HepG2 (cell line): ENCODE results near the gene MARCHF4. TPM values are rescaled to one million over a fixed set of nuclear protein-coding genes. Genes with fewer than 3 reads are reported as not detected.

ENCODE experiments used
- ATAC-seq: fragments of 200-7000 bp; cut with Tn5 transposase; 3 replicates; pipeline ENCODE4 v1.9.1; 2020; ENCODE audit warnings: mild to moderate bottlenecking, moderate library complexity
- BruUV-seq: library from RNA; stranded (reverse); fragments of 400-500 nt; replicated peaks from 2 replicates; lab custom pipeline; 2021; lab: Mats Ljungman, UMichigan
- CTCF ChIA-PET: fragments of 300-600 bp; formaldehyde crosslinking; extraction: SDS; loops from one replicate; lab custom pipeline; 2021; ENCODE audit warnings: low total read pairs, inconsistent platforms, low intra/inter-chr PET ratio; lab: Yijun Ruan, JAX
- POLR2A ChIA-PET: fragments of 350-600 bp; sonication (Branson Sonifier 250); formaldehyde crosslinking; loops from one replicate; lab custom pipeline; 2020; ENCODE audit warnings: antibody characterized with exemption, inconsistent platforms; lab: Yijun Ruan, JAX
- DNase-seq: peaks from one replicate; pipeline ENCODE4 v3.0.0-alpha.2; 2015; ENCODE audit warnings: low spot score
- FAIRE-seq: peaks from 3 replicates; lab custom pipeline; 2011; peaks lifted over from hg19 to GRCh38; lab: Jason Lieb, UNC
- H2AFZ ChIP-seq: one replicate; pipeline ENCODE4 v1.6.1; 2011; ENCODE audit warnings: low read length, inconsistent platforms
- H3K27ac ChIP-seq: fragments of 300-600 bp; 3 replicates; pipeline ENCODE4 v1.8.0; 2011; ENCODE audit warnings: mixed run types, mild to moderate bottlenecking, mixed read lengths, low read length, inconsistent platforms; ENCODE audit not compliant: insufficient read depth; ENCODE audit errors: extremely low read length
- H3K27me3 ChIP-seq, 2 experiments: fragments of 200-600 bp in 1 of 2; 2 replicates in 1 of 2; 3 replicates in 1 of 2; pipeline versions ENCODE4 v1.6.0 to v1.8.0; 2011; ENCODE audit warnings: low read length in 2 of 2, mild to moderate bottlenecking in 2 of 2, moderate library complexity in 2 of 2, inconsistent platforms in 1 of 2; ENCODE audit not compliant: insufficient read depth in 2 of 2, control insufficient read depth in 1 of 2
- H3K36me3 ChIP-seq, 2 experiments: fragments of 200-600 bp in 1 of 2; replicated peaks in 1 of 2; 2 replicates in 1 of 2; 3 replicates in 1 of 2; pipeline versions ENCODE4 v1.5.1 to v1.8.0; 2011; ENCODE audit warnings: low read length in 2 of 2, inconsistent platforms in 1 of 2; ENCODE audit not compliant: insufficient read depth in 2 of 2, control insufficient read depth in 1 of 2
- H3K4me1 ChIP-seq: 2 replicates; pipeline ENCODE4 v1.5.1; 2012; ENCODE audit warnings: low read length, inconsistent platforms; ENCODE audit not compliant: insufficient read depth
- H3K4me2 ChIP-seq: 2 replicates; pipeline ENCODE4 v1.6.0; 2011; ENCODE audit warnings: low read depth, low read length, inconsistent platforms
- H3K4me3 ChIP-seq, 3 experiments: fragments of 200-600 bp in 1 of 3; sonication (generic), shearing (Covaris generic) in 1 of 3; replicated peaks in 1 of 3; 2 replicates each; pipeline ENCODE4 v1.5.1; 2011 to 2016; ENCODE audit warnings: low read length in 3 of 3, inconsistent platforms in 2 of 3, low read depth in 2 of 3, mild to moderate bottlenecking in 2 of 3, control low read depth in 1 of 3, mixed read lengths in 1 of 3; ENCODE audit not compliant: insufficient read depth in 1 of 3
- H3K79me2 ChIP-seq: one replicate; pipeline ENCODE4 v1.6.1; 2011; ENCODE audit warnings: low read length, inconsistent platforms; ENCODE audit not compliant: insufficient read depth
- H3K9ac ChIP-seq: 2 replicates; pipeline ENCODE4 v1.6.0; 2011; ENCODE audit warnings: mild to moderate bottlenecking, low read depth, low read length, inconsistent platforms; ENCODE audit not compliant: insufficient read depth
- H3K9me3 ChIP-seq: 2 replicates; pipeline ENCODE4 v1.5.1; 2012; ENCODE audit warnings: mild to moderate bottlenecking, low read length
- H4K20me1 ChIP-seq: 2 replicates; pipeline ENCODE4 v1.6.0; 2011; ENCODE audit warnings: inconsistent platforms, mild to moderate bottlenecking, low read length, moderate library complexity; ENCODE audit not compliant: insufficient read depth
- HDAC6 ChIP-seq: fragments of 200-600 bp; sonication (generic); IDR thresholded peaks from 2 replicates; pipeline ENCODE4 v1.7.0; 2017; ENCODE audit warnings: mild to moderate bottlenecking, antibody characterized with exemption, low read length, low read depth
- MBD4 ChIP-seq: IDR thresholded peaks from 2 replicates; pipeline ENCODE4 v1.6.1; 2012; ENCODE audit warnings: low read length, inconsistent platforms, borderline replicate concordance
- NCOA5 ChIP-seq: sonication (generic); formaldehyde crosslinking; IDR thresholded peaks from 2 replicates; pipeline ENCODE4 v1.4.0; 2020; ENCODE audit warnings: missing genetic modification reagents
- ZBTB7B ChIP-seq: sonication (generic); formaldehyde crosslinking; IDR thresholded peaks from 2 replicates; pipeline ENCODE4 v1.4.0; 2020; ENCODE audit warnings: missing genetic modification reagents
- WGBS: methylation state at CpG from one replicate; pipeline ENCODE4 v1.1.6; 2017; ENCODE audit warnings: low lambda C conversion rate; 5-methylcytosine and 5-hydroxymethylcytosine counted together
- in situ Hi-C: cut with HindIII; loops from 2 replicates; pipeline ENCODE4 v1.10.0; 2017; ENCODE audit warnings: low pct_unique_long_range_greater_than_20kb; ENCODE audit not compliant: extremely low pct_ligation_motif_present
- intact Hi-C: fragments of 100-400 bp; cut with micrococcal nuclease; formaldehyde crosslinking; loops from one replicate; pipeline ENCODE4 v1.10.0; 2022; ENCODE audit not compliant: unreplicated experiment
- polyA plus RNA-seq, 8 experiments: library from polyadenylated mRNA; depleted of rRNA in 3 of 8; stranded (reverse) in 7 of 8; unstranded in 1 of 8; fragments of >200 nt; fragmentation: Illumina TruSeq in 4 of 8; extraction: Trizol in 4 of 8; gene quantifications; 2 replicates each; pipeline versions ENCODE4 v1.2.1 to v1.2.3, GENCODE V29; 2011 to 2016; ENCODE audit warnings: low read depth in 4 of 8, missing spikeins in 1 of 8, mixed read lengths in 1 of 8; ENCODE audit not compliant: insufficient read depth in 1 of 8
- total RNA-seq, 5 experiments: library from RNA; depleted of rRNA; stranded (reverse); fragments of >200 nt; fragmentation: Illumina TruSeq; extraction: Trizol; gene quantifications; 2 replicates each; pipeline ENCODE4 v1.2.3, GENCODE V29; 2016; ENCODE audit warnings: low read depth in 1 of 5
- TF ChIP-seq, protein P1 (sequence below): sonication (generic); formaldehyde crosslinking; IDR thresholded peaks from 2 replicates; pipeline ENCODE4 v1.8.1; 2022; ENCODE audit warnings: low read depth, mild to moderate bottlenecking, missing genetic modification reagents
- TF ChIP-seq, protein P2 (sequence below): sonication (generic); formaldehyde crosslinking; IDR thresholded peaks from 2 replicates; pipeline ENCODE4 v1.5.0; 2020; ENCODE audit warnings: missing genetic modification reagents
- TF ChIP-seq, protein P3 (sequence below): sonication (generic); formaldehyde crosslinking; IDR thresholded peaks from 2 replicates; pipeline ENCODE4 v1.4.0; 2020; ENCODE audit warnings: mild to moderate bottlenecking, missing genetic modification reagents
- TF ChIP-seq, protein P4 (sequence below), 2 experiments: sonication (generic) in 1 of 2; formaldehyde crosslinking in 1 of 2; IDR thresholded peaks; 2 replicates each; pipeline versions ENCODE4 v1.4.0 to v1.6.1; 2018 to 2020; ENCODE audit warnings: missing genetic modification reagents in 2 of 2, borderline replicate concordance in 1 of 2, low read depth in 1 of 2, mild to moderate bottlenecking in 1 of 2, missing biosample characterization in 1 of 2

Gene MARCHF4
- total and polyA plus RNA-seq, 2 of the 13 experiments (the other 11 are each of a cell fraction or from before 2014, with no cell fraction given) = not detected

DNA sequence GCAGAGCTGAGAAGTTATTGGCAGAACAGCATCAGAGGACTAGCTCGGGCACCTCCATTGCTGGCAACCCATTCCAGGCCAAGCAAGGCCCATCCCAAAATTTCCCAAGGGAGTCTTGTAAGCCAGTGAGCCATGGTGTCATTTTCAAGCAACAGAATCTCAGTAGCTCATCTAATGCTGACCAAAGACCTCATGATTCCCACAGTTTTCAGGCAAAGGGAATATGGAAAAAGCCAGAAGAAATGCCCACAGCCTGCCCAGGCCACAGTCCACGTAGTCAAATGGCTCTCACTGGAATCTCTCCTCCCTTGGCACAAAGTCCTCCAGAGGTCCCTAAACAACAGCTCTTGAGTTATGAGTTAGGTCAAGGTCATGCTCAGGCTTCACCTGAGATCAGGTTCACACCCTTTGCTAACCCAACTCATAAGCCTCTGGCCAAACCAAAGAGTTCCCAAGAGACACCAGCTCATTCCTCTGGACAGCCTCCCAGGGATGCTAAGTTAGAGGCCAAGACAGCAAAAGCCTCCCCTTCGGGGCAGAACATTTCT lies 42.6 kb upstream of the MARCHF4 start:
- Histone ChIP-seq H3K36me3 (no peaks in the 10 kb centered on the region), H3K9me3 (no peaks in the 10 kb centered on the region), H3K4me3 (no peak overlapping the region), H2AFZ (no peak overlapping the region), H3K27me3 (no peaks in the 10 kb centered on the region), H3K4me2 (peak overlapping the region; percentile 3; the same call in 1 of the 2 replicates), H3K79me2 (no peaks in the 10 kb centered on the region), H4K20me1 (no peaks in the 10 kb centered on the region), H3K27ac (peak overlapping the region; percentile 37), H3K4me1 (peaks cover 30% of the 10 kb centered on the region), H3K9ac (no peak overlapping the region)
- peak; percentile 42 for FAIRE-seq
- intact Hi-C loops (no loop called here), in situ Hi-C loops (no loop called here)
- DNase-seq = peak; percentile 59
- ChIA-PET CTCF (no interaction called here), POLR2A (interaction anchor here (1.7 kb wide), 1 partner anchor 84 kb away, joined by 9 read pairs; the partner anchor contains the start of gene RPL37A)
- no TSS peak for BruUV-seq
- no peak for ATAC-seq
- WGBS = 70% methylated on average over 3 of the region's 3 CpGs
- TF ChIP-seq MBD4 (no peak), NCOA5 (CRISPR knock-in tag) (no peak), ZBTB7B (CRISPR knock-in tag) (no peak), HDAC6 (no peak)
- TF ChIP-seq, protein P1, sequence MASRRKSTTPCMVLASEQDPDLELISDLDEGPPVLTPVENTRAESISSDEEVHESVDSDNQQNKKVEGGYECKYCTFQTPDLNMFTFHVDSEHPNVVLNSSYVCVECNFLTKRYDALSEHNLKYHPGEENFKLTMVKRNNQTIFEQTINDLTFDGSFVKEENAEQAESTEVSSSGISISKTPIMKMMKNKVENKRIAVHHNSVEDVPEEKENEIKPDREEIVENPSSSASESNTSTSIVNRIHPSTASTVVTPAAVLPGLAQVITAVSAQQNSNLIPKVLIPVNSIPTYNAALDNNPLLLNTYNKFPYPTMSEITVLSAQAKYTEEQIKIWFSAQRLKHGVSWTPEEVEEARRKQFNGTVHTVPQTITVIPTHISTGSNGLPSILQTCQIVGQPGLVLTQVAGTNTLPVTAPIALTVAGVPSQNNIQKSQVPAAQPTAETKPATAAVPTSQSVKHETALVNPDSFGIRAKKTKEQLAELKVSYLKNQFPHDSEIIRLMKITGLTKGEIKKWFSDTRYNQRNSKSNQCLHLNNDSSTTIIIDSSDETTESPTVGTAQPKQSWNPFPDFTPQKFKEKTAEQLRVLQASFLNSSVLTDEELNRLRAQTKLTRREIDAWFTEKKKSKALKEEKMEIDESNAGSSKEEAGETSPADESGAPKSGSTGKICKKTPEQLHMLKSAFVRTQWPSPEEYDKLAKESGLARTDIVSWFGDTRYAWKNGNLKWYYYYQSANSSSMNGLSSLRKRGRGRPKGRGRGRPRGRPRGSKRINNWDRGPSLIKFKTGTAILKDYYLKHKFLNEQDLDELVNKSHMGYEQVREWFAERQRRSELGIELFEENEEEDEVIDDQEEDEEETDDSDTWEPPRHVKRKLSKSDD = no peak
- TF ChIP-seq, protein P2, sequence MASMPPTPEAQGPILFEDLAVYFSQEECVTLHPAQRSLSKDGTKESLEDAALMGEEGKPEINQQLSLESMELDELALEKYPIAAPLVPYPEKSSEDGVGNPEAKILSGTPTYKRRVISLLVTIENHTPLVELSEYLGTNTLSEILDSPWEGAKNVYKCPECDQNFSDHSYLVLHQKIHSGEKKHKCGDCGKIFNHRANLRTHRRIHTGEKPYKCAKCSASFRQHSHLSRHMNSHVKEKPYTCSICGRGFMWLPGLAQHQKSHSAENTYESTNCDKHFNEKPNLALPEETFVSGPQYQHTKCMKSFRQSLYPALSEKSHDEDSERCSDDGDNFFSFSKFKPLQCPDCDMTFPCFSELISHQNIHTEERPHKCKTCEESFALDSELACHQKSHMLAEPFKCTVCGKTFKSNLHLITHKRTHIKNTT (CRISPR knock-in tag) = no peak
- TF ChIP-seq, protein P3, sequence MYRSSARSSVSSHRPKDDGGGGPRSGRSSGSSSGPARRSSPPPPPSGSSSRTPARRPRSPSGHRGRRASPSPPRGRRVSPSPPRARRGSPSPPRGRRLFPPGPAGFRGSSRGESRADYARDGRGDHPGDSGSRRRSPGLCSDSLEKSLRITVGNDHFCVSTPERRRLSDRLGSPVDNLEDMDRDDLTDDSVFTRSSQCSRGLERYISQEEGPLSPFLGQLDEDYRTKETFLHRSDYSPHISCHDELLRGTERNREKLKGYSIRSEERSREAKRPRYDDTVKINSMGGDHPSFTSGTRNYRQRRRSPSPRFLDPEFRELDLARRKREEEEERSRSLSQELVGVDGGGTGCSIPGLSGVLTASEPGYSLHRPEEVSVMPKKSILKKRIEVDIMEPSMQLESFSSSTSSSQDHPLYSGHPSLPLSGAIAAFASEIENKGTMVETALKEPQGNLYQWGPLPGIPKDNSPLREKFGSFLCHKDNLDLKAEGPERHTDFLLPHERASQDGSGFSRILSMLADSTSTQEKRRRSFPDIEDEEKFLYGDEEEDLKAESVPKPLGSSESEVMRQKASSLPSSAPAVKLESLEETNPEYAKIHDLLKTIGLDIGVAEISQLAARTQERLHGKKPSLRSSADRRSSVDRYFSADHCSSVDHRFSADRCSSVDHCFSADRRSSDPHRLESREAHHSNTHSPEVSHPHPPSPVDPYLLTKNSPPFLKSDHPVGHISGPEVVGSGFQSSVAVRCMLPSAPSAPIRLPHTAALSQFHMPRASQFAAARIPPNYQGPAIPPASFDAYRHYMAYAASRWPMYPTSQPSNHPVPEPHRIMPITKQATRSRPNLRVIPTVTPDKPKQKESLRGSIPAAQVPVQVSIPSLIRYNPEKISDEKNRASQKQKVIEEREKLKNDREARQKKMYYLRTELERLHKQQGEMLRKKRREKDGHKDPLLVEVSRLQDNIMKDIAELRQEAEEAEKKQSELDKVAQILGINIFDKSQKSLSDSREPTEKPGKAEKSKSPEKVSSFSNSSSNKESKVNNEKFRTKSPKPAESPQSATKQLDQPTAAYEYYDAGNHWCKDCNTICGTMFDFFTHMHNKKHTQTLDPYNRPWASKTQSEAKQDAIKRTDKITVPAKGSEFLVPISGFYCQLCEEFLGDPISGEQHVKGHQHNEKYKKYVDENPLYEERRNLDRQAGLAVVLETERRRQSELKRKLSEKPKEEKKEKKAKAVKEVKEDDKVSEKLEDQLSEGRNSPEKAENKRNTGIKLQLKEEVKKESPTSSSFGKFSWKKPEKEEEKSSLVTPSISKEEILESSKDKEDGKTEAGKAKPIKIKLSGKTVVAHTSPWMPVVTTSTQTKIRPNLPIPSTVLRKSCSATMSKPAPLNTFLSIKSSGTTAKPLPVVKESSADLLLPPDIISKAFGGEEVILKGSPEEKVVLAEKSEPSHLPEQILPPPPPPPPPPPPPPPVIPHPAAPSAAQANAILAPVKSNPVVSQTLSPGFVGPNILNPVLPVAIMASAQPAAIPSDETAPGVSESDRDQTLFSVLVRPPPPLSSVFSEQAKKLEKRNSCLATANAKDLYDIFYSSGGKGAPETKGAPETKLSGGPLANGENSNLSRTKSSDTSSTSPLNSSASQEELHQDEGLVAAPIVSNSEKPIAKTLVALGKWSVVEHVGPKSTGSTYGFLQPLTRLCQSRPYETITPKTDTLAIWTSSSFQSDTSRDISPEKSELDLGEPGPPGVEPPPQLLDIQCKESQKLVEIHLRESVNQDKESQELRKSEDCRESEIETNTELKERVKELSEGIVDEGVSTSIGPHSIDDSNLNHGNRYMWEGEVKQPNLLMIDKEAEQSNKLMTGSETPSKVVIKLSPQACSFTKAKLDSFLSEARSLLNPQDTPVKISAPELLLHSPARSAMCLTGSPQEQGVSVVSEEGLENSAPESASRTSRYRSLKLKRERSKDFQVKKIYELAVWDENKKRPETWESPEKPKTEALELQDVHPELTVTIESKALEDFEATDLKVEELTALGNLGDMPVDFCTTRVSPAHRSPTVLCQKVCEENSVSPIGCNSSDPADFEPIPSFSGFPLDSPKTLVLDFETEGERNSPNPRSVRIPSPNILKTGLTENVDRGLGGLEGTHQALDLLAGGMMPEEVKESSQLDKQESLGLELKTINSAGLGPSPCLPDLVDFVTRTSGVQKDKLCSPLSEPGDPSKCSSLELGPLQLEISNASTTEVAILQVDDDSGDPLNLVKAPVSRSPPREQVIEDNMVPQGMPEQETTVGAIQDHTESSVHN (CRISPR knock-in tag) = no peak
- TF ChIP-seq, protein P4, sequence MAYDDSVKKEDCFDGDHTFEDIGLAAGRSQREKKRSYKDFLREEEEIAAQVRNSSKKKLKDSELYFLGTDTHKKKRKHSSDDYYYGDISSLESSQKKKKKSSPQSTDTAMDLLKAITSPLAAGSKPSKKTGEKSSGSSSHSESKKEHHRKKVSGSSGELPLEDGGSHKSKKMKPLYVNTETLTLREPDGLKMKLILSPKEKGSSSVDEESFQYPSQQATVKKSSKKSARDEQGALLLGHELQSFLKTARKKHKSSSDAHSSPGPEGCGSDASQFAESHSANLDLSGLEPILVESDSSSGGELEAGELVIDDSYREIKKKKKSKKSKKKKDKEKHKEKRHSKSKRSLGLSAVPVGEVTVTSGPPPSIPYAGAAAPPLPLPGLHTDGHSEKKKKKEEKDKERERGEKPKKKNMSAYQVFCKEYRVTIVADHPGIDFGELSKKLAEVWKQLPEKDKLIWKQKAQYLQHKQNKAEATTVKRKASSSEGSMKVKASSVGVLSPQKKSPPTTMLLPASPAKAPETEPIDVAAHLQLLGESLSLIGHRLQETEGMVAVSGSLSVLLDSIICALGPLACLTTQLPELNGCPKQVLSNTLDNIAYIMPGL (CRISPR knock-in tag; IDR thresholded peaks at IDR 0.05; ENCODE audit: borderline replicate concordance in 1 of 2, low read depth in 1 of 2) = no peak
